Measurements from ENCODE around the gene VAV1. TPM values are rescaled to one million over a fixed set of nuclear protein-coding genes. Genes with fewer than 3 reads are reported as not detected.
"Not testable (repeated sequence)": the region's sequence is repeated elsewhere in the genome, so short reads cannot be mapped to it uniquely, and the experiment has no call there.

The VAV1 gene
- total RNA-seq, 1 experiment from 2014 or later = not detected

DNA sequence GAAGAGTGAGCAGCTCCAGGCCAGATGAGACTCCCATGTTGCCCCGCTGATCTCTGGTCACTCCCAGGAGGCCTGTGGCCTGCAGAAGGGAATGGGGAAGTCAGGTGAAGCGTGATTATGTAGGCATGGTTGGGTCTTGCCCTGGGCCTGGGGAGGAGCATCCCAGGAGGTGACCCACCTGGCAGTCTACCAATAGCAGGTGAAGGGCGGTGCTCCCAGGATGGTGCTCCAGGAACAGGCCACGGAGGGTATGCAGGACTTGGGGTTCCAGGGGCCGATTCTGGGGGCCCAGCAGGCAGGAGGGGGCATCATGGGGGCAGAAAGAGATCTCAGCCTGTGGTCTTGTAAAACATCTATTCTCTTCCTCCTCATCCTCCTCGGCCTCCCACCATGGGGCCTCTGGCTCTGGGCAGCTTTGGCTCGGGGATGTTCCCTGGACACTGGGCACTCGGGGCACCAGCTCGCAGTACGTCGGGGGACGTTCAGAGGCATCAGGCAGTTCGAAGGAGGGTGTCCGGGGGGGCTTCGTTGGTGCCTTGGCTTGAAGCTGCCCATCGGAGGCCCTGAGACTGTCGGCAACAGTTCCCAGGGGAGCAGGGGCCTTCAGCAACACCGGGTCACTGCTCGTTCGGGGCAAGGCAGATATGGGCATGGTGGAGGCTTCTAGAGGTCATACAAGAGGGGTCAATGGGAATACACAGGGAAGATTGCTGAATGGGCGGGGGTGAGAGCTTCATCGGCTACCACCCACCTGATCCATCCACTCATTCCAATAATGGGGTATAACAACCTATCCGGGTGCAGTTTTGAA, 17.6 kb upstream of the VAV1 start:
- no peak overlapping the region for H3K27ac ChIP-seq

DNA sequence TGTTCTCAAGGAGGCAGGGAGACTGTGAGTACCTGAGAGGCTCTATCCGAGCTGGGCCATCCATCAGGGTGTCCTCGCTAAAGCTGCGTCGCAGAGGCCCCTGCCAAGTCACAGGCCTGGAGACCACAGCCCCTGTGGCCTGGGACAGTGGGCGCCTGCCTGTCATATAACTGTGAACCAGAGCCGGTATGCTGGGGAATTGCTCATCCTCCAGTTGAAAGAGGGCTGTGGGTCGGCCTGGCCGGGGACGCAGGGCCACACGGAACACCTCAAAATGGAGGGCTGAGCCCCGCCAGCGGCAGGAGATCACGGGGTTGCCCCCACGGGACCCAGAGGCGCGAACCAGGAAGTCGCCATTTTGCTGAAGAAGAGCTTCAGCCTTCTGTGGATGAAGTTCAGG, 11.9 kb upstream of the VAV1 start:
- Histone ChIP-seq H3K36me3 (no peaks in the 10 kb centered on the region), H3K27me3 (replicated peaks) (0 out of 2 replicates have a peak, but pooled peaks cover 3% of the 10 kb centered on the region), H3K9me3 (replicated peaks) (no peaks in the 10 kb centered on the region), H3K4me3 (no peak overlapping the region), H3K27ac (no peak overlapping the region), H3K4me1 (replicated peaks) (peaks cover under 1% of the 10 kb centered on the region; the same call in 1 of the 2 replicates)
- DNase-seq (ENCODE audit: low read depth in 1 of 2, low spot score in 2 of 2) = no peak

More for the DNA sequence above, 17.6 kb upstream of the VAV1 start:
- no peaks in the 10 kb centered on the region for H3K4me1 ChIP-seq (replicated peaks)
- no peak for DNase-seq (ENCODE audit: low read depth in 1 of 2, low spot score in 2 of 2)
- no peak overlapping the region for H3K4me3 ChIP-seq
- no peaks in the 10 kb centered on the region for H3K27me3 ChIP-seq (replicated peaks)
- H3K9me3 ChIP-seq (replicated peaks) = no peaks in the 10 kb centered on the region
- peaks cover 22% of the 10 kb centered on the region for H3K36me3 ChIP-seq

DNA sequence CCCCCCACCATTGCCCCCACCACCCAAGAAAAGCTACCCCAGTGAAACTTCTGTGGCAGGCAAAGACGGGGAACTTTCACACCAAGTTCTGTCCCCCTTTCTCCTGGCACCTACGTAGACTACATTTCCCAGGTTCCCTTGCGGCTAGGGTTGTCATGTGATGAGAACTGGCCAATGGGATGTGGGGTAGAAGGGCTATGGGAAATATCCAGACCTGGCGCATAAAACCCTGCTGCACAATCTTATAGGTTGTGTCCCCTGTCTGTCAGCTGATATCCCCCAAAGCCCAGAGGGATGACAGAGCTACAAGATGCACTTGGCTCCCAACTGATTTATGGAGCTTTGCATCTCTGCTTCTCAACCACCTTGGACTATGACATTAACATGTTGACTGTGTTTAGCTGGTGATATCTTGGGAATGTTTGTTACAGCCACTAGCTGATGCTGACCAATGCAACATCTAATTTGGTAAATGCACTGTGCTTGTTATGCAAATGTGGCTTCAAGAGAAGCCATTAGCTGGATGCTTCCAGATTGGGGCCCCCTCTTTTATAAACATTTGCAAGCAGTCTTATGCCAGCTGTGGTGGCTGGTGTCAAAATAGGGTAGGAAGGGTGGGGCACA, 11.3 kb upstream of the VAV1 start:
- H3K36me3 ChIP-seq = no peaks in the 10 kb centered on the region
- peaks cover 9% of the 10 kb centered on the region; the same call in 1 of the 2 replicates for H3K27me3 ChIP-seq (replicated peaks)
- DNase-seq (ENCODE audit: low read depth in 1 of 2, low spot score in 2 of 2) = no peak
- peaks cover 6% of the 10 kb centered on the region for H3K4me1 ChIP-seq (replicated peaks)
- H3K27ac ChIP-seq = no peak overlapping the region
- no peak overlapping the region for H3K4me3 ChIP-seq
- no peaks in the 10 kb centered on the region for H3K9me3 ChIP-seq (replicated peaks)

DNA sequence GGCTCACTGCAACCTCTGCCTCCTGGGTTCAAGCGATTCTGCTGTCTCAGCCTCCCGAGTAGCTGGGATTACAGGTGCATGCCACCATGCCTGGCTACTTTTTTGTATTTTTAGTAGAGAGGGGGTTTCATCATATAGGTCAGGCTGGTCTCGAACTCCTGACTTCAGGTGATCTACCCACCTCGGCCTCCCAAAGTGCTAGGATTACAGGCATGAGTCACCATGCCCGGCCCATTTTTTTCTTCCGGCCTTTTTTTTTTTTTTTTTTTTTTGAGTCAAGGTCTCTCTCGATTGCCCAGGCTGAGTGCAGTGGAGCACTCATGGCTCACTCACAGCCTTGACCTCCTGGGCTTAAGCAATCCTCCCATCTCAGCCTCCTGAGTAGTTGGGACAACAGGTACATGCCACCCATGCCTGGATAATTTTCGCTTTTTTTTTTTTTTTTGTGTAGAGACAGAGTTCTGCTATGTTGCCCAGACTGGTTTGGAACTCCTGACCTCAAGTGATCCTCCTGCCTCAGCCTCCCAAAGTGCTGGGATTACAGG, 10.2 kb upstream of the VAV1 start:
- not testable (repeated sequence) for DNase-seq (ENCODE audit: low read depth in 1 of 2, low spot score in 2 of 2); H3K36me3 ChIP-seq; H3K9me3 ChIP-seq (replicated peaks); H3K4me3 ChIP-seq; H3K27ac ChIP-seq
- H3K4me1 ChIP-seq (replicated peaks) = peaks cover 10% of the 10 kb centered on the region
- peaks cover 19% of the 10 kb centered on the region; the same call in 1 of the 2 replicates for H3K27me3 ChIP-seq (replicated peaks)

DNA sequence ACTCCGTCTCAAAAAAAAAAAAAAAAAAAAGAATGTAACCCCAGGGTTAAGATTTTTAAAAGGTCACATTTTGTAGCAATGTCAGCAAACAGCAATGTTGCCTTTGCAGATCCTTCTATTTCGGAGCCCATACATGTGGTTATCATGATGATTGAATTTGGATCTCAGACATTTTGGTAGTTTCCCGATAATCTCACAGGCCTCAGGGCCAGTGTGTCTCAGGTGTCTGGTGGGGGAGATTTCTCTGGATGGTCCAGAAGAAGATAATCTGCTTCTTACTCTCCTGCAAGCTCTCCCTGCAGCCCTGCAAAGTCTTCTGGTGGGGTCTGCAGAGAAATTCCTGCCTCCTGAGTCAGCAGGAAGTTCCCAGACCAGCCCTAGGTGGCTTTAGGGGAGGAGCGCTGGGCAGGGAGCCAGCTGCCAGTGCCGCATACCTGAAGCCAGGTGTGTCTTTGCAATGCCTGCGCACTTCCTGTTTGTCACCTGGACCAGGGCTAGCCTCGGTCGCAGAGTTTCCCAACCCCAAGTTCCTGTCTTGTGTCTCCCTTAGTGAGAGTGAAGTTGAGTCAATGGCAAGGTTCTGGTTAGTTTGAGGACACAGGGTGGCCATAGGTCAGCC, 6.7 kb upstream of the VAV1 start:
- DNase-seq (ENCODE audit: low read depth in 1 of 2, low spot score in 2 of 2) = no peak

DNA sequence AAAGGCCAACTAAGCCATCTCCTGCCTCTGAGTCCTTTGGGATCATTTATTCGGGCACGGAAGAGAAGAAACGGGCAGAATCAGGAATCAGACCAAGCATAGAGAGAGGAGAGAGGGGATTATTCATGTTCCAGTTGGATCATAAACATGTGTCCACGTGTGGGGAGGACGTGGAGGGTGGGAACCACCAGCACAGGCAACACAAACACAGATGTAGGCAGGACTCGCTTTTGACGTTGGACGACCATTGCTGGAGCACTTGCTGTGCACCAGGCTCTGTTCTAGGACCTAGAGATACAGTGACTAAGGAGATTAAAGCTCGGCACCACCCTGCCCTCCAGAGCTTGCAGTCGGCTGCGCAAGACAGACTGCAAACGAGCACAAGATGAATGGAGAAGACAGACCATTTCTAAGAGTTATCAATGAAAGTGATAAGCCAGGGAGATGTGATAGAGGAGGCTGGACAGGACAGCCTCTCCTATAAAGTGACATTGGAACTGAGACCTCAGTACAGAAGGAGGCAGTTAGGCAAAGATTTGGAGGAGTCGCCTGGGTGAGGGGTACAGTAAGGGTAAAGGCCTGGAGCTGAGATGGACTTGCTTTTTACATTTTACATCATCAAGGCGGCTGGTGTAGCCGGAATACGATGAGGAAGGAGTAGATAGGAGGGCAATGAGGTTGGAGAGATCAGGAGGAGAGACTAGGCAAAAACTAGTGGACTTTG, 6.0 kb upstream of the VAV1 start:
- Histone ChIP-seq H3K27ac (no peak overlapping the region), H3K4me1 (replicated peaks) (peaks cover 12% of the 10 kb centered on the region), H3K9me3 (replicated peaks) (no peaks in the 10 kb centered on the region), H3K36me3 (no peaks in the 10 kb centered on the region), H3K4me3 (no peak overlapping the region), H3K27me3 (replicated peaks) (peaks cover 19% of the 10 kb centered on the region; the same call in 1 of the 2 replicates)
- no peak for DNase-seq (ENCODE audit: low read depth in 1 of 2, low spot score in 2 of 2)

More for the DNA sequence above, 6.7 kb upstream of the VAV1 start:
- no peaks in the 10 kb centered on the region for H3K36me3 ChIP-seq
- no peak overlapping the region for H3K4me3 ChIP-seq
- peaks cover 19% of the 10 kb centered on the region; the same call in 1 of the 2 replicates for H3K27me3 ChIP-seq (replicated peaks)
- H3K4me1 ChIP-seq (replicated peaks) = peaks cover 12% of the 10 kb centered on the region
- no peaks in the 10 kb centered on the region for H3K9me3 ChIP-seq (replicated peaks)
- H3K27ac ChIP-seq = no peak overlapping the region

DNA sequence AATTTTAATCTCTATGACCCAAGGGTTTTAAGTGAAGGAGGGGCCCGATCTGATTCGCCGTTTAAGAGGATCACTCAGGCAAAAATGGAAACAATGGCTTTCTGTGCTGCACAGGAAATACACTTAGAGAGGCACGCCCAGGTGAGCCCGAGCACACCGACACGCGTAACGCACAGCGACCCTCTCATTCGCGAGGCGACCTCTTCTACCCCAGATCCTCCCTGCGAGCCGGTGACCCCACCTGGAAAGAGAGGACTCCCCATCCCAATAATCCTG, 5.5 kb upstream of the VAV1 start:
- no peaks in the 10 kb centered on the region for H3K36me3 ChIP-seq
- H3K27me3 ChIP-seq (replicated peaks) = peaks cover 19% of the 10 kb centered on the region; the same call in 1 of the 2 replicates
- H3K9me3 ChIP-seq (replicated peaks) = no peaks in the 10 kb centered on the region
- H3K4me3 ChIP-seq = no peak overlapping the region
- peaks cover 12% of the 10 kb centered on the region for H3K4me1 ChIP-seq (replicated peaks)
- no peak overlapping the region for H3K27ac ChIP-seq
- no peak for DNase-seq (ENCODE audit: low read depth in 1 of 2, low spot score in 2 of 2)

DNA sequence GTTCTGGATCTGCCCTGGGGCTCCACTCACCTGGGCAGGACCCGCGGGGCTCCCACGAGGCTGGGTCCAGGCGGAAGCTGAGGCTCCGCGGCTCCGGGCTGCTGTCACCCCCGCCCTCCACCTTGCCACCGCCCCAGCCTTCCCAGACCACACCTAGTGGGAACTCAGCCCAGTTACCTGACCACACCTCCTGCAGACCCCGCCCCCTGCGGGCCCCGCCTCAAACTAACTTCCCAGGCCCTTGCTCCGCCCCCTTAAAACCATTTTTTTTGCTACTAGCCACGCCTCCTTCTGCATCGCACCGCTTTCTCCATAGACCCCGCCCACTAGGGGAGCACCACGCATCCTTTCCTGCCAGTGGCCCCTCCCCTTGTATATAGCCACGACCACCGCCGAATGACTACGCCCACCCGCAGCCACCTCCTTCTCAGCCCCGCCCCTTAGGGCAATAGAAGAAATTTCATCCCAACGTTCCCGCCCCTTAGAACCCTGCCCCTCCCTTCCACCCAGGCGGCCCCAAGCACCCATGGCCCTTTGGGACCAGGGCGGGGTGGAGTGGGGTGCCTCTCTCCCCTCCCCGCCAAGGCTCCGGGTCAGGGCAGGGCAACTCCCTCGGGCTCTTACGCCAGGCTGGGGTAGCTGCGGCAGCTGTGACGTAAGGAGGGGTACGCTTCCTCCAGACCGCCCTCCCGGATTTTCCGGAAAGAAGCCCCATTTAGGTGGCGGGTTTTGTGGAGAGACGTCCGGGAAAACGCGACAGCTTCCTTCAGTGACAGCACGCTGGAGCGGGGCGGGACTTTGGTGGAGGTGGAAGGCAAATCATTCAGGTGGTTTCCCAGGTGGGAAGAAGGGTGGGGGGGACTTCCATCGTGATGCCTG, 4.9 kb upstream of the VAV1 start, which contains the start of gene SH2D3A:
TSS of gene SH2D3A (minus strand) at position 79 of the 879 bp plus-strand sequence. CDS start 3,687 bp downstream, outside the sequence.
- H3K36me3 ChIP-seq = no peaks in the 10 kb centered on the region
- no peak within 1 kb of the TSS for H3K4me3 ChIP-seq
- H3K9me3 ChIP-seq (replicated peaks) = no peaks in the 10 kb centered on the region
- DNase-seq (ENCODE audit: low read depth in 1 of 2, low spot score in 2 of 2) = no peak
- H3K4me1 ChIP-seq (replicated peaks) = peaks cover 12% of the 10 kb centered on the region
- H3K27me3 ChIP-seq (replicated peaks) = peaks cover 19% of the 10 kb centered on the region; the same call in 1 of the 2 replicates
- no peak within 1 kb of the TSS for H3K27ac ChIP-seq

DNA sequence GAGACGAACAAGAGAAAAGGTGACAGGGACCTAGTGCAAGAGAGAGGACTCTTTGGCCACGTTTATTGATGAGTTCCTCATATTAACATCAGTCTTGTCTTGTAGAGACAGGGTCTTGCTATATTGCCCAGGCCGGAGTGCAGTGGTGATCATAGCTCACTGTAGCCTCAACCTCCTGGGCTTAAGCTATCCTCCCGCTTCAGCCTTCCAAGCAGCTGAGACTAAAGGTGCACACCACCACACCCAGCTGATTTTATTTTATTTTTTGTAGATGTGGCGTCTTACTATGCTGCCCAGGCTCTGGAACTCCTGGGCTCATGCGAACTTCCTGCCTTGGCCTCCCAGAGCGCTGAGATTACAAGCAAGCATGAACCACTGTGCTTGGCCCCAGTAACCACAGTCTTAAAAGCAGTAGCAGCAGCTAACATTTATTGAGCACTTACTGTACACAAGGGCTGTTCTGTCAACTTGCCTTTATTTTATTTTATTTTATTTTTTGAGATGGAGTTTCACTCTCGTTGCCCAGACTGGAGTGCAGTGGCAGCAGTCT, 4.2 kb upstream of the VAV1 start:
- no peak for DNase-seq (ENCODE audit: low read depth in 1 of 2, low spot score in 2 of 2)
- Histone ChIP-seq H3K4me3 (no peak overlapping the region), H3K9me3 (replicated peaks) (no peaks in the 10 kb centered on the region), H3K27me3 (replicated peaks) (peaks cover 19% of the 10 kb centered on the region; the same call in 1 of the 2 replicates), H3K4me1 (replicated peaks) (peaks cover 12% of the 10 kb centered on the region), H3K27ac (no peak overlapping the region), H3K36me3 (no peaks in the 10 kb centered on the region)

DNA sequence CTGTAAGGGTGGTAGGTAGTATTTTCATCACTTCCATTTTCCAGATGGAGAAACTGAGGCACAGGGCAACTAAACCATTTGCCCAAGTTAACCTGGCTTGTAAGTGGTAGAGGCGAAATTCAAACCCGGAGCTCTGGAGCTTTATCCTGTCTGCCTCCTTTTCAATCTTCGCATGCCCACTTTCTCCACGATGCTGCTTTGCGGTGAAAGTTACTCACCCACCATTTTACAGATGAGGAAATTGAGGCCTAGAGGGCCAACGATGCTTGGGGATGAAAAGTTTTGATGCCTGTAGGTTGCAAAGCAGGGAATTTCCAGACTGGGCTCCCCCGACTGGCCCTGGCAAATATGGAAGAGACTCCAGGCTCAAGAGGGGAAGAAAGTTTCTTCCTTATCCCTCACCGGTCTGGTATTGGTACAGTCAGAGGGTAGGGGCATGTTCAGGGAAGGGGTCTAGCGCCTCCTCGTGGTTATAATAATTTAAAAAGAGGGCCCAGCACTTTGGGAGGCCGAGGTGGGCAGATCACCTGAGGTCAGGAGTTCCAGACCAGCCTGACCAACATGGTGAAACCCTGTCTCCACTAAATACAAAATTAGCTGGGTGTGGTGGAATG, 3.4 kb upstream of the VAV1 start:
- Histone ChIP-seq H3K27me3 (replicated peaks) (peaks cover 19% of the 10 kb centered on the region; the same call in 1 of the 2 replicates), H3K36me3 (no peaks in the 10 kb centered on the region), H3K27ac (no peak overlapping the region), H3K9me3 (replicated peaks) (no peaks in the 10 kb centered on the region), H3K4me3 (no peak overlapping the region), H3K4me1 (replicated peaks) (peaks cover 12% of the 10 kb centered on the region)
- DNase-seq (ENCODE audit: low read depth in 1 of 2, low spot score in 2 of 2) = peak in 1 of 2 experiments; percentile 23

DNA sequence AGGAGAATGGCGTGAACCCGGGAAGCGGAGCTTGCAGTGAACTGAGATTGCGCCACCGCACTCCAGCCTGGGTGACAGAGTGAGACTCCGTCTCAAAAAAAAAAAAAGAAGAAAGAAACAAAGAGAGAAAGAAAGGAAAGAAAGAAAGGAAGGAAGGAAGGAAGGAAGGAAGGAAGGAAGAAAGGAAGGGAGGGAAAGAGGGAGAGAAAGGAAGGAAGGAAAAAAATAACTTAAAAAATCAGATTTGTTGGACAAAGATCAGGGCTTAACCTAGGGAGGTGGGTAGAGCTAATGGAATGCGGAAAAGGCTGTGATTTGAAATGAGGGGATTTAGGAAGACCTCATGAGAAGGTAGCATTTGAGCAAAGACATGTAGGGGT, 870 bp upstream of the VAV1 start:
- not testable (repeated sequence) for H3K9me3 ChIP-seq (replicated peaks); DNase-seq (ENCODE audit: low read depth in 1 of 2, low spot score in 2 of 2); H3K27ac ChIP-seq; H3K4me3 ChIP-seq; H3K4me1 ChIP-seq (replicated peaks); H3K27me3 ChIP-seq (replicated peaks); H3K36me3 ChIP-seq

DNA sequence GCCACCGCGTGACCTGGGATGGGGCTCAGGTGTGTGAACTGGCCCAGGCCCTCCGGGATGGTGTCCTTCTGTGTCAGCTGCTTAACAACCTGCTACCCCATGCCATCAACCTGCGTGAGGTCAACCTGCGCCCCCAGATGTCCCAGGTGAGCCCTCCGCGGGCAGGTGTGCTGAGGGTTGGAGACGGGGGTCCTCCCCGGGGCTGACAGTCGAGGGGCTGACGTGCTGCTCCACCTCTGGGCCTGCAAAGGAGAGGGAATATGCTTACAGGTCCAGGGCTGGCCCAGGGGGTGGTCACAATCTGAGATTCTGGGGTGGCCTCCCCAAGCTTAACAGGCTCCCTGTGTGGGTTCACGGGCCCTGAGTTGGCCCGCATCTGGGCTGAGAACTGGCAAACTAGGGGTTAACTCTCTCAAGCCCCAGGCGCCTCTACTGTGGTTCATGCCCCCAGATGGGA, 386 bp downstream of the VAV1 start:
- Histone ChIP-seq H3K4me1 (replicated peaks) (no peaks in the 10 kb centered on the region), H3K9me3 (replicated peaks) (no peaks in the 10 kb centered on the region), H3K36me3 (no peaks in the 10 kb centered on the region), H3K27ac (no peak overlapping the region), H3K27me3 (replicated peaks) (no peaks in the 10 kb centered on the region), H3K4me3 (no peak overlapping the region)
- no peak for DNase-seq (ENCODE audit: low read depth in 1 of 2, low spot score in 2 of 2)
